A673 (cell line): ENCODE measurements around the gene MVD.

Experiments
- EZH2 ChIP-seq: fragments of 200-600 bp; sonication (generic); IDR thresholded peaks from 2 replicates; pipeline ENCODE4 v1.6.1; 2017; ENCODE audit warnings: borderline replicate concordance, low read depth, mild to moderate bottlenecking, mixed read lengths, antibody characterized with exemption, low read length; ENCODE audit not compliant: poor library complexity, severe bottlenecking
- TF ChIP-seq, protein P1 (sequence below): fragments of 300-800, 200-600 bp; sonication (generic); conservative IDR thresholded peaks from 2 replicates; pipeline ENCODE4 v1.5.1; 2017; ENCODE audit warnings: low read depth, mild to moderate bottlenecking, antibody characterized with exemption, low read length, moderate library complexity, mixed read lengths

DNA sequence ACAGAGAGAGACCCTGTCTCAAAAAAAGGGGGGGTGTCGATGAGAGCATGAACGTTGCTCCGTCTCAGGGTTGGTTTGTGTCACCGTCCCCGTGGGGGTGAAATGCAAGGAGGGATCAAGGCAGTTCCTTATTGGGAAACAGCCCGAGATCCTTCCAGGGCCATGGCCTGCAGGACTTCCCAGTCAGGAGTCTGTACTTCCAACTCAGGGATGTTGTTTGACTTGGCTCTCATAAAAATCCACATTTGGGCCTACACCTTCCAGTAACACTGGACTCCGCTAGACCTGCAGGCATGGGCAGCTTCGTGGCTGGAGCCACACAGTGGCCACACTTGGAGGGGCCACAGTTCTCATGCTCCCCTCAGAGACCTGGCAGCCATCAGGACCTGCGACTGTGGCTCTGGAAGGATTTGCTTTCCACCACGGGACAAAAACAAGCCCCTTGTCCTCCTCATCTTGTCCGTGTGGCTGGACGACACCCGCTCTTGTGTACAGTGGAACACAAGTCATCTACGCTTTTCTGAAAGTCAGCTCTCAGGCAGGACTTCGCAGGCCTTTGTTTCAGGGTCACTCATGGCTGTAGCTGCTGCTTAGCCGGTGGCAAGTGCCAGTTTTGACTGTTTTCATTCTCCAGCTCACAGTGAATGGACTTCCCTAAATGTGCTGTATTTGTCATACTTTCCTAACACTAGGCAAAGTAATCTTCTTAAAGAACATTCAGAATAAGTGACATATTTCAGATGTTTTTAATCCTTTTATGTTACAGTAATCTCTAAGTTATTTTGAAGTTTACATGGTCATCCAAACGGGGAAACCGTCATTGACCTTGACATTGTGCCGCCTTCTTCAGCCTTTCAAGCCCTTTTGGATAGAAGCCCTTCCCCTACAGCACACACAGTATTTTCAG lies 48.7 kb downstream of the MVD start:
- TF ChIP-seq, protein P1, sequence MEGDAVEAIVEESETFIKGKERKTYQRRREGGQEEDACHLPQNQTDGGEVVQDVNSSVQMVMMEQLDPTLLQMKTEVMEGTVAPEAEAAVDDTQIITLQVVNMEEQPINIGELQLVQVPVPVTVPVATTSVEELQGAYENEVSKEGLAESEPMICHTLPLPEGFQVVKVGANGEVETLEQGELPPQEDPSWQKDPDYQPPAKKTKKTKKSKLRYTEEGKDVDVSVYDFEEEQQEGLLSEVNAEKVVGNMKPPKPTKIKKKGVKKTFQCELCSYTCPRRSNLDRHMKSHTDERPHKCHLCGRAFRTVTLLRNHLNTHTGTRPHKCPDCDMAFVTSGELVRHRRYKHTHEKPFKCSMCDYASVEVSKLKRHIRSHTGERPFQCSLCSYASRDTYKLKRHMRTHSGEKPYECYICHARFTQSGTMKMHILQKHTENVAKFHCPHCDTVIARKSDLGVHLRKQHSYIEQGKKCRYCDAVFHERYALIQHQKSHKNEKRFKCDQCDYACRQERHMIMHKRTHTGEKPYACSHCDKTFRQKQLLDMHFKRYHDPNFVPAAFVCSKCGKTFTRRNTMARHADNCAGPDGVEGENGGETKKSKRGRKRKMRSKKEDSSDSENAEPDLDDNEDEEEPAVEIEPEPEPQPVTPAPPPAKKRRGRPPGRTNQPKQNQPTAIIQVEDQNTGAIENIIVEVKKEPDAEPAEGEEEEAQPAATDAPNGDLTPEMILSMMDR = no peak
- TF ChIP-seq EZH2 = no peak
